ENCODE results near the gene HDAC5. TPM values are rescaled to one million over a fixed set of nuclear protein-coding genes. Genes with fewer than 3 reads are reported as not detected.

HDAC5 gene
- total RNA-seq, 1 donor from 2014 or later = 42.0 TPM

DNA sequence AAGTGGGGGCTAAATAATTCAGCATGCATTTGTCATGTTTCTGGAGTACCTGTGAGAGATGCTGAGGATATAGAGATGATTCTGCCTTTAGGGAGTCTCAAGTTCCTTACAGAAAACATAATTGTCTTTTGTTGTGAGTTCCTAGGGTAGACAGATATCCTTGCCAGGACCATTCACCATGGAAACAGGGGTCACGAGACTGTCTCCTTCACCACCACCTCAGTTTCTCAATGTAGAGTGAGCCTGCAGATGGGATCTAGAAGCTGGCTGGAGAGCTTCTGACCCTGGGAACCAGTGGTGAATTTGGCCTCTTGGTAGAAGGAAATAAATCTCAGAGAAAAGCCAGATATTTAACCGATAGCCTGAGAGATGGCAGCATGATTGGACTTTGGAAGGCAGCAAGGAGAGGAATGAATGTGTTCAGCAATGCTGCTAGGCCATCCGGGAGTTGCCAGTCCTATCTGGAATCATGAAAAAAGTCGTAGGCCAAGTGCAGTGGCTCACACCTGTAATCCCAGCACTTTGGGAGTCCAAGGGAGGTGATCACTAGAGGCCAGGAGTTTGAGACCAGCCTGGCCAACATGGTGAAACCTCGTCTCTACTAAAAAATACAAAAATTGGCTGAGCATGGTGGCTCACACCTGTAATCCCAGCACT is 7.4 kb upstream of the HDAC5 start:
- TF ChIP-seq, protein P1, sequence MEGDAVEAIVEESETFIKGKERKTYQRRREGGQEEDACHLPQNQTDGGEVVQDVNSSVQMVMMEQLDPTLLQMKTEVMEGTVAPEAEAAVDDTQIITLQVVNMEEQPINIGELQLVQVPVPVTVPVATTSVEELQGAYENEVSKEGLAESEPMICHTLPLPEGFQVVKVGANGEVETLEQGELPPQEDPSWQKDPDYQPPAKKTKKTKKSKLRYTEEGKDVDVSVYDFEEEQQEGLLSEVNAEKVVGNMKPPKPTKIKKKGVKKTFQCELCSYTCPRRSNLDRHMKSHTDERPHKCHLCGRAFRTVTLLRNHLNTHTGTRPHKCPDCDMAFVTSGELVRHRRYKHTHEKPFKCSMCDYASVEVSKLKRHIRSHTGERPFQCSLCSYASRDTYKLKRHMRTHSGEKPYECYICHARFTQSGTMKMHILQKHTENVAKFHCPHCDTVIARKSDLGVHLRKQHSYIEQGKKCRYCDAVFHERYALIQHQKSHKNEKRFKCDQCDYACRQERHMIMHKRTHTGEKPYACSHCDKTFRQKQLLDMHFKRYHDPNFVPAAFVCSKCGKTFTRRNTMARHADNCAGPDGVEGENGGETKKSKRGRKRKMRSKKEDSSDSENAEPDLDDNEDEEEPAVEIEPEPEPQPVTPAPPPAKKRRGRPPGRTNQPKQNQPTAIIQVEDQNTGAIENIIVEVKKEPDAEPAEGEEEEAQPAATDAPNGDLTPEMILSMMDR (IDR thresholded peaks at IDR 0.05) = no peak
- Mint-ChIP-seq H3K9me3 (ENCODE audit: unreplicated experiment) (no peaks in the 10 kb centered on the region), H3K27me3 (ENCODE audit: unreplicated experiment) (no peaks in the 10 kb centered on the region), H3K4me1 (ENCODE audit: unreplicated experiment) (peaks cover 5% of the 10 kb centered on the region), H3K36me3 (ENCODE audit: unreplicated experiment) (no peaks in the 10 kb centered on the region), H3K27ac (ENCODE audit: unreplicated experiment) (no peak overlapping the region), H3K4me3 (ENCODE audit: unreplicated experiment) (no peak overlapping the region)
- no peak for DNase-seq (ENCODE audit: extremely low spot score, unreplicated experiment)

DNA sequence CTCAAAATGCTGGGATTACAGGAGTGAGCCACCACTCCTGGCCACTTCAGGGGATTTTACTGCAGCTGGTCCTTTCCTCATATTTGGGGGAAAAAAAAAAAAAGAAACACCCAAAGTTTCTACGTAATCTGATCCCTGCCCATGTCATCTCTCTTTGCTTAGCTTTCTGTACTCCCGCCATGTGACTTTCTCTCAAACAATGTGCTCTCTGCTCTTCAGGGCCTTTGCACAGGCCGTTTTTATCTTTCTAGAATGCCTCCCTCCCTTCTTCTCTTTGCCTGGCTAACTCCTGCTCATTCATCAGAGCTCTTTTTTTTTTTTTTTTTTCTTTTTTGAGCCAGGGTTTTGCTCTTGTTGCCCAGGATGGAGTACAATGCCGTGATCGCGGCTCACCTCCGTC is 4.9 kb upstream of the HDAC5 start:
- Mint-ChIP-seq H3K27me3 (ENCODE audit: unreplicated experiment) (no peaks in the 10 kb centered on the region), H3K4me3 (ENCODE audit: unreplicated experiment) (no peak overlapping the region), H3K36me3 (ENCODE audit: unreplicated experiment) (no peaks in the 10 kb centered on the region), H3K4me1 (ENCODE audit: unreplicated experiment) (peaks cover 15% of the 10 kb centered on the region), H3K9me3 (ENCODE audit: unreplicated experiment) (no peaks in the 10 kb centered on the region), H3K27ac (ENCODE audit: unreplicated experiment) (no peak overlapping the region)
- TF ChIP-seq, protein P1 (IDR thresholded peaks at IDR 0.05) = no peak
- DNase-seq (ENCODE audit: extremely low spot score, unreplicated experiment) = no peak

DNA sequence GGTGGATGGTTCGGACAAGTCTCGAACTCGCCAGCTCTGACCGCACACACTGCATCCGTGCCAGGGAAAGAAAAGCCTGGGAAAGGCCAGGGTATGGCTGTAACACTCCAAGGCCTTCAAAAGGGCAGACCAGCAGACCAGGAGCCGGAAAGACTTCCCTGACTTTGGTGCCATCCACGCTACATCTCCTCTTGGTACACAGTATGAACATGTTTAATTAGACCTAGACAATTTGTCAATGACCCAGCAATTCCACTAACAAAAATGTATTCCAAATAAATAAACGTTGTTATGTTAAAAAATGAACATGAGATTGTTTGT is 637 bp upstream of the HDAC5 start:
- no peak for DNase-seq (ENCODE audit: extremely low spot score, unreplicated experiment)
- Mint-ChIP-seq H3K27ac (ENCODE audit: unreplicated experiment) (peak overlapping the region; percentile 98), H3K4me3 (ENCODE audit: unreplicated experiment) (peak overlapping the region; percentile 93), H3K27me3 (ENCODE audit: unreplicated experiment) (no peaks in the 10 kb centered on the region), H3K4me1 (ENCODE audit: unreplicated experiment) (peaks cover 24% of the 10 kb centered on the region), H3K36me3 (ENCODE audit: unreplicated experiment) (no peaks in the 10 kb centered on the region), H3K9me3 (ENCODE audit: unreplicated experiment) (no peaks in the 10 kb centered on the region)
- TF ChIP-seq, protein P1 (IDR thresholded peaks at IDR 0.05) = no peak

DNA sequence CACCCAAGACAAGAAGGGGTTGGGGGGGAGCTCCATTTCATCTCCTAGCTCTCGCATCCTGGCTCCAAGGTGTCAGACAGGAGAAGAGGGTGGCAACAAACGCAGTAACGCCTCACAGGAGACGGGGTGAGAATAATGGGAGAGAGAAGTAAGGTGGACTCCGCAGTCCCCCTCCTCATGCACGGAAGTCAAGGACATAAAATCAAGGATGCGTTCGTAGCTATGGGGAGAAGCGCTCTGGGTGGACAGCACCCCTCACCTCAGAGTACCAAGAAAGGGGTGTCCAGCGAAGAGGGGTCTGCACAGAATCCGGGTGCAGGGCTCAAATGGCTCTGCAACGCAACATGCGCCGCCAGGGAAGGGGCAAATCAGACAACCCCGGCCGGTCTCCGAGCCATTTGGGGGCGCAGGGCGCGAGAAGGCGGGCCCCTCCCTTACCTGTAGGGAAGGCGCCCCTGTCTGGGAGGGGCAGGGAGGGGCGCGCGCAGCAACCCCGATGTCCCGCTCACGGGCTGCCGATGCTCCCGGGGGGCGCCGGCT is 555 bp downstream of the HDAC5 start:
- Mint-ChIP-seq H3K4me3 (ENCODE audit: unreplicated experiment) (peak overlapping the region; percentile 84), H3K4me1 (ENCODE audit: unreplicated experiment) (peaks cover 24% of the 10 kb centered on the region), H3K36me3 (ENCODE audit: unreplicated experiment) (no peaks in the 10 kb centered on the region), H3K27ac (ENCODE audit: unreplicated experiment) (no peak overlapping the region), H3K27me3 (ENCODE audit: unreplicated experiment) (no peaks in the 10 kb centered on the region), H3K9me3 (ENCODE audit: unreplicated experiment) (no peaks in the 10 kb centered on the region)
- DNase-seq (ENCODE audit: extremely low spot score, unreplicated experiment) = no peak
- TF ChIP-seq, protein P1 (IDR thresholded peaks at IDR 0.05) = no peak

DNA sequence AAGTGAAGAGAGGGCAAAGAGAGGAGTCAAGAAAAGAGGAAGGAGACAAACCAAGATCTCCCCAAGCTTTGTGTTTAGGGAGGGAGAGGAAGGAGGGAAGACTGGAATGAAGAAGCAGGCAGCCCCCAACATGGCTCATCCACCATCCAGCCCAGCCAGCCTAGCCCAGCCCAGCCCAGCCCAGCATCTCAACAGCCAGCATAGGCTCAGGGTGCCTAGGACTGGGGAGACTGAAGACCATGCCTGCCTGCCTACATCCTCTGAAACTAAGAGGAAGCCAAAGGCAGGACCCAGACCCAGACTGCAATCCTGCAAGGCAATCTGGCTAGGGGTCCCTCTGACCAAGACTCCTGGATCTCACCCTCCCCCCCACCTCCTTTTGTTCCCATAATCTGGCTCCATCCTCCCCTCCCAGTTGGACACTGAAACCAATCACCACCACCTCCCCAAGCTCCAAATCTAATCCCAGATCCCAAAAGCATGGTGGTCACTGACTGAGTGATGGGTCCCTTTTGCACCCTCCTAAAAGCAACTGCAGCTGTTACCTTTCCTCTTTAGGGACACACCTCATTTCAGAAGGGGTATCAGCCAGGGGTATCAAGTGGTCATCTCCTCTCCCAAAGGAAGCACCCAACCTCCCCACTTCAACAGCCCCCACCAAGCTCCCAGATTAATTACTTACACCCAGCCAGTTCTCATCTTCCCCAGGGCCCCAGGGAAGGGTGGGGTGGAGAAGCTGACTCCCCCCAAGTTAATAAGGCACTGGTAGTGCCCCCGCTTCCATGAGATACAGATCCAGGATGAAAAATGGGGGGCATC is 1.2 kb downstream of the HDAC5 start:
- peak overlapping the region; percentile 23 for H3K27ac Mint-ChIP-seq (ENCODE audit: unreplicated experiment)
- peaks cover 24% of the 10 kb centered on the region for H3K4me1 Mint-ChIP-seq (ENCODE audit: unreplicated experiment)
- H3K36me3 Mint-ChIP-seq (ENCODE audit: unreplicated experiment) = no peaks in the 10 kb centered on the region
- DNase-seq (ENCODE audit: extremely low spot score, unreplicated experiment) = no peak
- no peaks in the 10 kb centered on the region for H3K27me3 Mint-ChIP-seq (ENCODE audit: unreplicated experiment)
- H3K9me3 Mint-ChIP-seq (ENCODE audit: unreplicated experiment) = no peaks in the 10 kb centered on the region
- TF ChIP-seq, protein P1 (IDR thresholded peaks at IDR 0.05) = no peak
- H3K4me3 Mint-ChIP-seq (ENCODE audit: unreplicated experiment) = peak overlapping the region; percentile 84

Data from osteocyte (in vitro differentiated cells).